Body of pancreas (tissue), 4 donors: Measurements from ENCODE around the gene COL26A1. TPM values are rescaled to one million over a fixed set of nuclear protein-coding genes. Genes with fewer than 3 reads are reported as not detected.

ENCODE experiments used
- ATAC-seq: fragments of 150-250 bp; one replicate; pipeline ENCODE4 v1.9.1; 2016
- DNase-seq, 4 donors: peaks; one replicate each; pipeline ENCODE4 v3.0.0-alpha.2; 2019
- H3K27ac ChIP-seq, 4 donors: fragments of 200-600 bp; sonication (generic); 1 replicate in 3 of 4; 2 replicates in 1 of 4; pipeline versions ENCODE4 v1.5.1 to v1.6.1; 2016 to 2019; ENCODE audit warnings: mild to moderate bottlenecking in 1 of 4, mixed read lengths in 1 of 4, moderate library complexity in 1 of 4
- H3K27me3 ChIP-seq, 2 donors: fragments of 200-600 bp; sonication (generic); one replicate each; pipeline ENCODE4 v1.6.0; 2016; ENCODE audit warnings: mild to moderate bottlenecking in 1 of 2
- H3K36me3 ChIP-seq, 2 donors: fragments of 200-600 bp; sonication (generic); replicated peaks in 1 of 2; 2 replicates each; pipeline ENCODE4 v1.5.1; 2016; ENCODE audit warnings: low read depth in 2 of 2; ENCODE audit not compliant: insufficient read depth in 1 of 2
- H3K4me1 ChIP-seq: fragments of 200-600 bp; sonication (generic); one replicate; pipeline ENCODE4 v1.6.0; 2016
- H3K4me3 ChIP-seq, 2 donors: fragments of 200-600 bp; sonication (generic); 1 replicate in 1 of 2; 2 replicates in 1 of 2; pipeline ENCODE4 v1.5.1; 2016 to 2019
- H3K9me3 ChIP-seq, 3 donors: fragments of 200-600 bp; sonication (generic); 1 replicate in 2 of 3; 2 replicates in 1 of 3; pipeline ENCODE4 v1.5.1; 2016
- CTCF ChIP-seq, 7 experiments: fragments of 450-650 bp in 4 of 7; fragments of 200-600 bp in 3 of 7; sonication (generic) in 3 of 7; IDR thresholded peaks; one replicate each; pipeline ENCODE4 v1.5.1; 2016 to 2019; ENCODE audit warnings: antibody characterized with exemption in 7 of 7
- POLR2A ChIP-seq, 3 donors: fragments of 450-650 bp; IDR thresholded peaks; one replicate each; pipeline ENCODE4 v1.6.1; 2016; ENCODE audit warnings: antibody characterized with exemption in 3 of 3, mild to moderate bottlenecking in 2 of 3
- WGBS, 2 donors: methylation state at CpG; one replicate each; pipeline ENCODE4 v1.1.5; 2017; 5-methylcytosine and 5-hydroxymethylcytosine counted together
- intact Hi-C: fragments of 100-400 bp; cut with DNase I; formaldehyde crosslinking; loops from one replicate; pipeline ENCODE4 v1.15.1; 2023
- total RNA-seq, 2 donors: library from RNA; depleted of rRNA; stranded (reverse); fragments of >200 nt; gene quantifications; one replicate each; pipeline ENCODE4 v1.1.0, GENCODE V29; 2016

The COL26A1 gene
- total RNA-seq, 2 donors from 2014 or later, result 0.78 to 2.0 TPM

- intact Hi-C loops, result no loop called here
- WGBS, 2 donors, result 57 to 60% methylated on average over 5 of the region's 5 CpGs
- no peaks in the 10 kb centered on the region for H3K4me1 ChIP-seq
Measured at GRCh38 chr7:101418694-101419093, 56.0 kb downstream of the COL26A1 start.

GRCh38 chr7:101419831-101420230 lies 57.2 kb downstream of the COL26A1 start:
- TF ChIP-seq CTCF (IDR thresholded peaks at IDR 0.05) (no peak), POLR2A (IDR thresholded peaks at IDR 0.05) (no peak)
- intact Hi-C loops, result no loop called here
- WGBS, 2 donors, result 95% methylated on average over 10 of the region's 16 CpGs; no CpG with 5 or more reads in 1 of the 2 donors

More at GRCh38 chr7:101418694-101419093, 56.0 kb downstream of the COL26A1 start:
- ATAC-seq (no peak), DNase-seq (no peak)
- Histone ChIP-seq H3K4me3 (no peak overlapping the region), H3K27me3 (no peaks in the 10 kb centered on the region), H3K27ac (no peak overlapping the region), H3K9me3 (no peaks in the 10 kb centered on the region), H3K36me3 (no peaks in the 10 kb centered on the region)
- TF ChIP-seq POLR2A (IDR thresholded peaks at IDR 0.05) (no peak), CTCF (IDR thresholded peaks at IDR 0.05) (no peak)

DNA sequence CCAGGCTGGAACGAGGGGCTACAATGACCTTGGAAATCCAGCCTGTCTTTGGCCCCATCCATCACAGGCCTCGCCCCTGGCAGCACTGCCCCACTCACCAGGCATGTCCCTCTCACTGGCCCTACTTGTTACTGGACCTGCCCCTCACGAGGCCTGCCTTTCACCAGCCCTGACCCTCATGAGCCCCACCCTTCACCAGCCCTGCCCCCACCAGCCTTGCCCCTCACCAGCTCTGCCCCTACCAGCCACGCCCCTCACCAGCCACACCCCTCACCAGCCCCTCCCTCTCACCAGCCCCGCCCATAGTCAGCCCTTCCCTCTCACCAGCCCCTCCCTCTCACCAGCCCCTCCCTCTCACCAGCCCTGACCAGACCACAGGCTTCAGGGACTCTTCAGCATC lies 57.8 kb downstream of the COL26A1 start:
- no peaks in the 10 kb centered on the region for H3K4me1 ChIP-seq
- H3K4me3 ChIP-seq, result no peak overlapping the region
- TF ChIP-seq CTCF (IDR thresholded peaks at IDR 0.05) (no peak), POLR2A (IDR thresholded peaks at IDR 0.05) (no peak)
- H3K27me3 ChIP-seq, result no peaks in the 10 kb centered on the region
- no peaks in the 10 kb centered on the region for H3K36me3 ChIP-seq
- H3K27ac ChIP-seq, result no peak overlapping the region
- no peak for ATAC-seq
- no peak for DNase-seq
- 48 to 86% methylated on average over 3 to 5 of the region's 5 CpGs for WGBS, 2 donors
- intact Hi-C loops, result no loop called here
- H3K9me3 ChIP-seq, result no peaks in the 10 kb centered on the region

More at GRCh38 chr7:101419831-101420230, 57.2 kb downstream of the COL26A1 start:
- Histone ChIP-seq H3K4me1 (no peaks in the 10 kb centered on the region), H3K27me3 (no peaks in the 10 kb centered on the region), H3K9me3 (no peaks in the 10 kb centered on the region), H3K27ac (no peak overlapping the region), H3K36me3 (no peaks in the 10 kb centered on the region), H3K4me3 (no peak overlapping the region)
- no peak for ATAC-seq
- no peak for DNase-seq

DNA sequence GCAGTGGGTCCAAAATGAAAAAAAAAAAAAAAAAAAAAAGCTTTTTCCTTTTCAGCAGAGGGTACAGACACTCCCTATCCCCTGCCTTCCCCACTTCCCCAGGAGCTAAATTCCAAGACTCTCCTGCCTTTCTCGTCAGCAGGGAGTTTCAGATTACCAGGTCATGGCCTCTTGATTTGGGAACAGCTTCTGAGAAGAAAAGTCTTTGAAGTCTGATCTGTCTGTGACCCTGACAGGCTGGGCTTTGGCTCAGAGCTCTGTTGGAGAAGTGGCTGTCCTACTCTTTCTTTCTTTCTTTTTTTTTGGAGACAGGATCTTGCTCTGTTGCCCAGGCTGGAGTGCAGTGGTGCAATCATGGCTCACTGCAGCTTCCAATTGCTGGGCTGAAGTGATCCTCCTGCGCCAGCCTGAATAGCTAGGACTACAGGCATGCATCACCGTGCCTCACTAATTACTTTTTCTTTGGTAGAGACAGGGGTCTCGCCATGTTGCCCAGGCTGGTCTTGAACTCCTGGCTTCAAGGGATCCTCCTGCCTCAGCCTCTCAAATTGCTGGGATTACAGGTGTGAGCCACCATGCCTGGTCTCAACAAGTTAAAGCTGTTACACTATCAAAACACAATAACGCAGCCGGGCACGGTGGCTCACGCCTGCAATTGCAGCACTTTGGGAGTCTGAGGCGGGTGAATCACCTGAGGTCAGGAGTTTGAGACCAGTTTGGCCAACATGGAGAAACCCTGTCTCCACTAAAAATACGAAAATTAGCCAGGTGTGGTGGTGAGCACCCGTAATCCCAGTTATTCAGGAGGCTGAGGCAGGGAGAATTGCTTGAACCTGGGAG lies 59.9 kb downstream of the COL26A1 start:
- ATAC-seq (no peak), DNase-seq (no peak)
- TF ChIP-seq CTCF (IDR thresholded peaks at IDR 0.05) (no peak), POLR2A (IDR thresholded peaks at IDR 0.05) (no peak)
- Histone ChIP-seq H3K27ac (no peak overlapping the region), H3K27me3 (no peaks in the 10 kb centered on the region), H3K36me3 (no peaks in the 10 kb centered on the region), H3K9me3 (no peaks in the 10 kb centered on the region), H3K4me3 (no peak overlapping the region), H3K4me1 (no peaks in the 10 kb centered on the region)
- WGBS, 2 donors, result 88% methylated on average over 7 to 11 of the region's 11 CpGs
- intact Hi-C loops, result no loop called here
